Measurements from ENCODE around the gene APPBP2.

- no peak for TF ChIP-seq CTCF (IDR thresholded peaks at IDR 0.05)
- TF ChIP-seq ZFX (IDR thresholded peaks at IDR 0.05; ENCODE audit: borderline replicate concordance) = no peak
Observed at GRCh38 chr17:60538726-60539125, 12.7 kb upstream of the APPBP2 start.

All from 22Rv1 (cell line).